HG03439 (cell line): Measurements from ENCODE around the gene IL17C.

Experiments used
- ATAC-seq: cut with Tn5 transposase; IDR thresholded peaks from one replicate; pipeline ENCODE4 v1.9.1; 2021; ENCODE audit warnings: mild to moderate bottlenecking, moderate library complexity; ENCODE audit not compliant: unreplicated experiment

The IL17C gene, protein sequence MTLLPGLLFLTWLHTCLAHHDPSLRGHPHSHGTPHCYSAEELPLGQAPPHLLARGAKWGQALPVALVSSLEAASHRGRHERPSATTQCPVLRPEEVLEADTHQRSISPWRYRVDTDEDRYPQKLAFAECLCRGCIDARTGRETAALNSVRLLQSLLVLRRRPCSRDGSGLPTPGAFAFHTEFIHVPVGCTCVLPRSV

DNA sequence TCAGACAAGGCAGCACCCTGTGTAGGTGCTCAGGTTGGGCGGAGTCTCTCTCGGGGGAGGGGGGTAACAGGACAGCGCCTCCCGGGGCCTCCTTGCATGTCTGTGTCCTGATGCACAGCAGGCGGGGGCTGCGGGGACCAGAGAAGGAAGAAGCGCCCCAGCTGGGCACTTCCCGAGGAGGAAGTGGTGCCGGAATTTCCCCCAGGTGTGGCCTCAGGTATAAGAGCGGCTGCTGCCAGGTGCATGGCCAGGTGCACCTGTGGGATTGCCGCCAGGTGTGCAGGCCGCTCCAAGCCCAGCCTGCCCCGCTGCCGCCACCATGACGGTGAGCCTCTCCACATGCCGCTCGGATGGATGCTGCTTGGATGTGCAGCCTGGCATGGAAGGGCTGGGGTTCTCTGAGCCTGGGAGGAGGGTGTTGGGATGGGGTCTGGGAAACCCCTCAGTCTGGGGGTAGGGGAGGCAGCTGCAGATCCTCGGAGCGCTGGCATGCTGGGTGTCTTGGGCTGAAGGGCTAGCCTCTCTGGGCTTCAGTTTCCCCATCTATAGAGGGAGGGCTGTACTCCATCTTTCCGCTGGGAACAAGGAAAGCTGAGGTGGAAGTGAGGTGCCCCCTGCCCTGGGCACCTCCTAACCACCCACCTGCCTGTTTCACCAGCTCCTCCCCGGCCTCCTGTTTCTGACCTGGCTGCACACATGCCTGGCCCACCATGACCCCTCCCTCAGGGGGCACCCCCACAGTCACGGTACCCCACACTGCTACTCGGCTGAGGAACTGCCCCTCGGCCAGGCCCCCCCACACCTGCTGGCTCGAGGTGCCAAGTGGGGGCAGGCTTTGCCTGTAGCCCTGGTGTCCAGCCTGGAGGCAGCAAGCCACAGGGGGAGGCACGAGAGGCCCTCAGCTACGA is at the start of gene IL17C:
IL17C (plus strand) TSS at position 250 of the 908 bp plus-strand sequence; CDS start at position 320, 70 bp downstream.
- no peak for ATAC-seq

DNA sequence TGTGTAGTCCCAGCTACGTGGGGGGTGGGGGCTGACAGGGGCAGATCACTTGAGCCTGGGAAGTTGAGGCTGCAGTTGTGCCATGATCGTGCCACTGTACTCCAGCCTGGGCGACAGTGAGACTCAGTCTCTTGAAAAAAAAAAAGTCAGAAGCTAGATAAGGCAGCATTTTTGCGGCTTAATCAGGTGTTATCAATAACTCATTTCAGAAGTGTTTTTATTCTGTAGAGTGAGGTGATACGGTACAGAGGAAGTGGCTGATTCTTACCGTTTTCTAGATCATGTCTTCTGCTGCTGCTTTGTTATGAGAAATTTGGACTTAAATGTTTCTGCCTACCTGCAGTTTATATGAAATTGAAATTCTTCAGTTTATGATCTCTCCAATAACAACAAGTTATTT is 49.6 kb upstream of the IL17C start:
- no peak for ATAC-seq

DNA sequence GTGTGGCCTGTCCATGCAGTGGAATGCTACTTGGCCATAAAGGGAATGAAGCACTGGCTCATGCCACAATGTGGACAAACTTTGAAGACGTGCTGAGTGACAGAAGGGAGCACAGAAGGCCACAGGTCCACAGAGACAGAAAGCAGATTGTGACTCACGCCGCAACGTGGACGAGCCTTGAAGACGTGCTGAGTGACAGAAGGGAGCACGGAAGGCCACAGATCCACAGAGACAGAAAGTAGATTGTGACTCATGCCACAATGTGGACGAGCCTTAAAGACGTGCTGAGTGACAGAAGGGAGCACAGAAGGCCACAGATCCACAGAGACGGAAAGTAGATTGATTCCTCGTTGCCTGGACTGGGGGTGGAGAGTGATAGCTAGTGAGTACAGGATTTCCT is 48.9 kb upstream of the IL17C start:
- no peak for ATAC-seq

DNA sequence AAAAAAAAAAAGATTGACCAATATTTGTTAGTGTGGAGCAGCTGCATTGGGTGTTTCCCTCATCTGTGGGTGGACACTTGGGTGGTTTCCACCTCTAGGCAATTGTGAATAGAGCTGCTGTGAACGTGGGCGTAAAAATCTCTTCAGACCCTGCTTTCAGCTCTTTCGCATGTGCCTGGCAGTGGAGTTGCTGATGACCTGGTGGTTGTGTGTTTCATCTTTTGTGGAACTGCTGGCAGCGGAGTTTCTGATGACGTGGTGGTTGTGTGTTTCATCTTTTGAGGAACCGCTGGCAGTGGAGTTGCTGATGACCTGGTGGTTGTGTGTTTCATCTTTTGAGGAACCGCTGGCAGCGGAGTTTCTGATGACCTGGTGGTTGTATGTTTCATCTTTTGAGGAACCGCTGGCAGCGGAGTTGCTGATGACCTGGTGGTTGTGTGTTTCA is 46.8 kb upstream of the IL17C start:
- no peak for ATAC-seq

DNA sequence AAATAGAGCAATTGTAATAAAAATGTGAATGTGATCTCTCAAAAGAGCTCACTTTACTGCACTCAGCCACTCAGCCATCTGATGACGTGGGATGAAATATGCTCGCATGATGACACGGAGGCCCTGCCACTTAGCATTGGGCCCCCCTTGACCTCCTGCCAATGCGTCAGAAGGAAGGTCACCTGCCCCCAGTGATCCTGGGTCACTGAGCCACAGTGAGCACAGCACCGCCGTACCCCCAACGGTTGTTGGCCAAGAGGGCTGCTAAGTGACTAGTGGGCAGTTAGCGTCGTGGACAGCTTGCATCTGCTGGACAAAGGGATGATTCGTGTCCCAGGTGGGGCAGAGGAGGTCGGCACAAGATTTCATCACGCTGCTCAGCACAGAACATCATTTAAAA is 45.3 kb upstream of the IL17C start:
- ATAC-seq = no peak

DNA sequence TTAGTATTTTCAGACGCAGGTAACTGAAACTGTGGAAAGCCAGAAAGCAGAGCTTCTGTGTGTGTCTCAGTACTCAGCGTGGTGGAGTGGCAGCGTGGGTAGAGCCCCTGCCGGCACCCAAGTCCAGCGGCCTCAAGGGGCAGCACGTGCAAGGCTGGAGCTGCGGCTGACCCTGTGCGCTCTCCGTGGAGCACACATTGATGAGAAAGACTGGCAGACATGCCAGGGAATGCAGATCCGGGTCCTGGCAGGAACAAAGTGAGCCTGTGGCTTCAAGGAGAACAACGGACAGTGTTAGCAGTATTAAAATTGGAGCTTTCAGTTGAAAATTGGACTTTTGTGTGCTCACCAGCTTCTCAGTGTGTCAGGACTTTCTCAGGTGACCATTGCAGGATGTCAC is 44.9 kb upstream of the IL17C start:
- ATAC-seq = no peak

DNA sequence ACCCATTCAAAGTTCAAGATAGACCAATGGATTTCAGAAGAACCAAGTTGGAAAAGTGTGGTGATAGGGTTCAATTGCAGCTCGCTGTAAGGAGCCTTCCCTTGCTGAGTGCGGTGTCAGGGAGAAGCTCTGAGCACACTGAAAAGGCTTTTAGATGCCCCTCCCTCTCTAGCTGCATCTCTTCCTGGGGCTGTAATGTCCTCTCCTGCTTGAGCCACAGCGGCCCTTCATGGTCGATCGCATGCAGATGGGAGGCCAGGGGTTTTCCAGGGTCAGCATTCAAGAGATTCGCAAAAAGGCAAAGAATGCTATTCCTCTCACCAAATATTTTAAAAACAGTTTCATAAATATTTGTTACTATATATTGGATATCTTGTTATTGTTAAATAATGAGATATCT is 44.5 kb upstream of the IL17C start:
- ATAC-seq = no peak

DNA sequence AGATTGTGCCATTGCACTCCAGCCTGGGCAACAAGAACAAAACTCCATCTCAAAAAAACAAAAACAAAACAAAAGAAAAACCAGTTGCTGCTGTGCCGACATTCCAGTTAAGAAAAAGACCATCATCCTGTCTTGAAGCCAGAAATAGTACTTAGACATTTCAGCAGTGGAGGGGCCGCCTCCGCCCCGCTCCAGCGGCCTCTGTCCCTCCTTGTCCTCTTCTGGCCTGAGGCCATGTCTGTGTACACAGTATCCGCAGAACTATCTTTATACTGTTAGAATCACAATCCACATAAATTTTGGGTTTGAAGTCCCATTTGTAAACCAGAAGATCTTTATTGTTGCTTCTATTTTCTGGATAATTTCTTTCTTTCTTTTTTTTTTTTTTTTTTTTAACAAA is 43.3 kb upstream of the IL17C start:
- ATAC-seq = no peak

DNA sequence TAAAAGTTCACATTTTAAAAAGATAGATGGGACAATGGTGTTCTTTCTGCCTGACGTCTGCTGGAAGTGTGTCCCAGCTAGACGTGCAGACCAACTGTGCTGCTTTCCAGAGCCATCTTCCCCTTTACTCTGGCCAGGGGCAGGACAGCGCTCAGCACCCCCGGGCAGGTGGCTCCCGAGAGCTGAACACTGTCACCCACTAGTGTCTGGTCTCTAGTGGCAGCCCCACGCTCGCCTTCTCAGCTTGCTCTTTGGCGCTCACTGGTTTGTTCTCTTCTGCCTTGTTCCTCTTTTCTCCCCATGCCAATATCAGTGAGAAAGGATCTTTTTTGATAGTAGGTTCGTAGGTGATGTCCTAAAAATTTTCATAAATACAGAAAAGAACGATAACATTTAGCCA is 42.5 kb upstream of the IL17C start:
- ATAC-seq = no peak

DNA sequence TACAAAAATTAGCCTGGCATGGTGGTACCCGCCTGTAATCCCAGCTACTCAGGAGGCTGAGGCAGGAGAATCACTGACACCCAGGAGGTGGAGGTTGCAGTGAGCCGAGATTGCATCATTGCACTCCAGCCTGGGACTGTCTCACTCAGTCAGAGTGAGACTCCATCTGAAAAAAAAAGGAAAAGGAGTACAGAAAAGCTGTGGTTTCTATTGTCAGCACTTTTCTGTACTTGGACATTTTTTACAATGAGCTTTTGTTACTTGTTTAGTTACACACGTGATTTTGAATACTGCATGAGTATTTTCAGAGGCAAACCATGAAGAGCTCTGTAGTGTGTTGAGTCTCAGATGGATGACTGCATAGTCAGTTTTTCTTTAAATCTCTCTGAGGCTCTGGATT is 41.9 kb upstream of the IL17C start:
- ATAC-seq = no peak

DNA sequence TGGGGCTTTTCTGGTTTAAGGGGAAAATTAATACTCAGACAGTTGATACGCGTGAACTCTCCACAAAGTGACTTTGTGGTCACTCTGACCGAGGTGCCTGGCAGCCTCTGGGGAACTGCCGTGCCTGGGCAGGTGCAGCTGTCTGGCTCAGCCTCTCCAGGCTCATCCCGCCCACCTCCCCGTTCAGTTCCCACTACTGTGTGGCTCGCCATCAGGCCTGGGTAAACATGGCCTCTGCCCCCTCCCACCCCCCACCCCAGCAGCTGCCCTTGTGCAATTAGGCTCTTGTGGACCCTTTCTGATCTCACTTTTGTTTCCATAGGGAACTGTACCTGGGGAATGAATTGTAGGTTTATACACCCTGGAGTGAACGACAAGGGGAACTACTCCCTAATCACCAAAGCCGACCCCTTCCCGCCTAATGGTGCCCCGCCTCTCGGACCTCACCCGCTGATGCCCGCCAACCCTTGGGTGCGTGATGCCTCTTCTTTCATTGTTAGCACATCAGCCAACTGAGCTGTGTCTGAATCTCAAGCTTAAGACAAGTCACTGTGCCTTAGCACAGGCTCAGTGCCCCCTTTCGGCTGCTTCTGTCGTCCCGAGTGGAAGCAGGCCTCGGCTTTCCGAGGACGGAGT is 40.4 kb upstream of the IL17C start:
- ATAC-seq = no peak

DNA sequence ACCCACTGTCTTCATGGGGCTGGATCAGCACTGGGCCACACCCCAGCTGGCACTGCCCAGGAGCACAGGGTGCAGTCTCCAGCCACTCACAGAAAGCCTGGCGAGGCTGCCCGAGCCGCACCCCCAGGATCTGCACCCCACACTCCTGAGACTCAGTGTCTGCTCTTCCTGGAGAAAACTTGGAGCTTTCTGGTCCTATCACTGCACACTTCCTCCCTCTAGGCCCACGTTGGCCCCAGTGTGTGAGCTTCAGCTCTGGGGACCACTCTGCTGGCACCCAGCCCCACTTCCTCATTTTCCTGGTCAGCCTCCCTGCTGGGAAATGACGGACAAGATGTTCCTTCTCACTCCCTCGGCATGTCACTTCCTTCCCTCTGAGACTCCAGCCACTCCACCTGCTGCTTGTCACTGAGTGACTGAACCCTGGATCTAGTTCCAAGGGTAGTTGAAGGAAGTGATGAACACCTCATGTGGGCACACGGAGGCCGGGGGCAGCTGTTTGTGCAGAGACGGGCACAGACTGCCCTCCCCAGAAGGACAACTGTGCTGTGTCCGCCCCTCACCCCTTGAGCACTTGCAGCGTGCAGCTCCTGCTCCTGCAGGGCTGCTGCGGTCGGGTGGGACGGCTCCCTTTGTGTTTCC is 39.2 kb upstream of the IL17C start:
- ATAC-seq = no peak

DNA sequence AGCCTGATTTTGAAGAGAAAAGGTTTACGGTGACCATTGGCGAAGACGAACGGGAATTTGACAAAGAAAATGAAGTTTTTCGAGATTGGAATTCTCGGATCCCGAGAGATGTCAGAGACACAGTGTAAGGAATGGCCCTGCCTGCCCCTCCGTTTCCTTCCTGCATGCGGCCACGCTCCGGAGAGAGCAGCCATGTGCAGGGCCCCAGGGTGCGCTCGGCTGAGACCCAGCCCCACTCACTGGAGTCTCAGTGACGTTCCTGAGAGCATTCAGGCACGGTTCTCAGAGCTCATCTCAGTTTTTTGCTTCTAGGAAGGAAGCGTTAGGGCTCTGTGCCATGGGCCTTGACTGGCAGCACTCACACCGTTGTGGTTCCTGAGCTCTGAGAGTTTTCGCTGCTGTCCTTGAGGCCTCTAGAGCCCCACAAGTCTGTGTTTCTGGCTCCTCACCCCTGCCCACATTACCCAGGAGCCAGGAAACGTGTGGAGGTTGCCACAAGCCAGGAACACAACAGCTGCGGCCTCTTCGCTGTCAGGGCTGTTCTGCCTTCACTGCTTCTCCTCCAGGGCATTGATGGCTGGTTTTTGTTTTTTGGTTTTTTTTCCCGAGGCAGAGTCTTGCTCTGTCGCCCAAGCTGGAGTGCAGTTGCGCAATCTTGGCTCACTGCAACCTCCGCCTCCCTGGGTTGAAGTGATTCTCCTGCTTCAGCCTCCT is 38.4 kb upstream of the IL17C start:
- ATAC-seq = no peak

DNA sequence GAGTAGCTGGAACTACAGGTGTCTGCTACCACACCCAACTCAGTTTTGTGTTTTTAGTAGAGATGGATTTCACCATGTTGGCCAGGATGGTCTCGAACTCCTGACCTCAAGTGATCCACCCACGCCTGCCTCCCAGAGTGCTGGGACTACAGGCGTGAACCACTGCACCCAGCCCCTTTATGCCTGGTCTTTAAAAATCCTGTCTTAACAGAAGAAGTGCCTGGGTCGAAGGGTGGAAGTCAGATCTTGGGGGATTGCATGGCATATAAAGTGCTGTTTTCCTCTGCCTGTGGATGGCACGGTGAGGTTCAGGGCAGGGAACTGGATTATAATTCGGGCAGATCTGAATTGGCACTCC is 37.9 kb upstream of the IL17C start:
- ATAC-seq = no peak

DNA sequence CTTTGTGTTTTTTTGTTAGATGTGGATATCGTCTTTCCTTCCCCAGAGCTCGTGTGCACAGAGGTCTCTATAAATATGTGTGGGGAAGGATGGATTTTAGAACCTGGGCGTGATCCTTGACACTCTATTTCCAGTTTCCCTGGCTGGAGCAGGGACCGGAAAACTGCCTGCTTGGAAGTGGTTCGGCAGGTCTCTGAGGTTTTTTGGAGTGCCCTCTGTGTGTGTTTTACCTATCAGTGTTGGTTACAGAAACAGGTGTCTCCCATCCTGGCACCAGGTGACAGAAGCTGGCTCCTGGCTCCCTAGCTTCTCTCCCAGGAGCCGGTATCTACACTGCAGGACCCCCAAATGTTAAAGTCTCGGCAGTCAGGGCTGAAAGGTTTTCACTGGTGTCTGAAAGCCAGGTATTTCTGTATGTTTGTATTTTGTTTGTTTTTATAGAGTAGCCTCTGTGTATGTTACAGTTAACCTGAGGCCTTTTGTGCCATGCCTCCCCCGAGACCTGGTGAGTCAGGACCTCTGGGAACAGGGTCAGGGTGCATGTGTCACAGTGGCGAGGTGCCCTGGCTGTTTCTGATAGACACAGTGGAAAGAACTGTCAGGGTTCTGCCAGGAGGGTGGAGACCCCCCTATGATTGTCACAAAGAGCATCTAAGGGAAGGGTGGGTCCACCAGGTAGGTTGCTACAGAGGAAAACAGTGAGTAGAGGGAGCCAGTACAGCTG is 36.9 kb upstream of the IL17C start:
- no peak for ATAC-seq

DNA sequence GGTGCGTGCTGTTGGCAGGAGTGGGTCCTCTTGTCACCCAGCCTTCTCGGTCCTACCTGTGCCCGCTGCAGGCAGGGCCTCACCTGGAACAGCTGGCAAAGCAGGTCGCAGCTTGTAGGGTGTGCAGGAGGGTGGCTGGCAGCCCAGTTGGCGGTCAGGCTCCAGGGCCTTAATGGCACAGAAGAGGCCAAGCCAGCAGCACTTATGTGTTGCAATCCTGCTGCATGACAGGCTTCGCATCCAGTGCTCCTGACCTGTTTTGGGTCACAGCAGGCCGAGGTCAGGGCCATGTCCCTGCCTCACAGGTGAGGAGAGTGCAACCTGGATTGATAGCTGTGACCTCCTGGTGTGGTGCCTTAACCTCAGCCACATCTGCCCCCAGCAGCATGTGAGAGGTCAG is 36.3 kb upstream of the IL17C start:
- no peak for ATAC-seq

DNA sequence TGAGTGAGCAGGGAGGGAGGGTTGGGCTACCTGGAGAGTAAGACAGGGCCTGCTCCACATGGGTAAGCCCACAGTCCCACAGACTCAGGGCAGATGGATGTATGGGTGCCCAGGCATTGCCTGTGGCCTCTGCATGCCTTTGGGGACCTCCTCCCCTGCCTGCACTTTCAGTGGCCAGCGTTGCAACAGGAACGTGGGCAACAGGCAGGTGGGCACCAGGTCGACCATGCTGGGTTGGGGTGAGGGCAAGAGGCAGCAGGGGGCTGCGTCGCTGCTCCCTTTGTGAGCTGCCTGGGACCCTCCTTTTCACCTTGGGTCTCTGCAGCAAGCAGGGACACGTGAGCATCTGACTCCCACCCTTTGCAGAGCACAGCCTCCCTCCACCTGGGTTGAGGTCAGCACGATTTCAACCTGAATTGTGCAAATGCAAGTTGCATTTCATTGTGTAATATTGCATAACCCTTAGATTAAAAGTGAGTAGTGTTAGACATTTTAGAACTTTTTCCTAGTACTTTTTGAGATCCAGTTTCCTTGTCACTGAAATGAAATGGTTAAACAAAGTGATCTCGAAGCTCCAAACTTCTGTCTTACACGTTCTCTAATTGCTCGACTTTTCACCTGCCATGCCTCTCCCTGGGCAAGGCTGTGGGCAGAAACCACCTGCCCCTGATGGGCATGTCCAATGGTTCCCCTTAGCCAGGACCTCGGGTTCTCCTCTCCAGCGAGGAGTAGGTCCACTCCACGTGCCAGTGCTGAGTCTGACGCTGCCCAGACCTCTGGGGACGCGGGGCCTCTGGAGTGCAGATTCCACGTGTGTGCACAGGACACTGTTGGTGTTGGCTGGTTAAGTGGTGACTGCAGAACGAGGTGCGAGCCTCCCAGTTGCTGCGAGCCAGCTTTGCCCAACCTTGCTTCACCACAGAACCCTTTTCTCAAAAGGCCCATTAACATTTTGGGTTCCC is 32.9 kb upstream of the IL17C start:
- ATAC-seq = no peak

DNA sequence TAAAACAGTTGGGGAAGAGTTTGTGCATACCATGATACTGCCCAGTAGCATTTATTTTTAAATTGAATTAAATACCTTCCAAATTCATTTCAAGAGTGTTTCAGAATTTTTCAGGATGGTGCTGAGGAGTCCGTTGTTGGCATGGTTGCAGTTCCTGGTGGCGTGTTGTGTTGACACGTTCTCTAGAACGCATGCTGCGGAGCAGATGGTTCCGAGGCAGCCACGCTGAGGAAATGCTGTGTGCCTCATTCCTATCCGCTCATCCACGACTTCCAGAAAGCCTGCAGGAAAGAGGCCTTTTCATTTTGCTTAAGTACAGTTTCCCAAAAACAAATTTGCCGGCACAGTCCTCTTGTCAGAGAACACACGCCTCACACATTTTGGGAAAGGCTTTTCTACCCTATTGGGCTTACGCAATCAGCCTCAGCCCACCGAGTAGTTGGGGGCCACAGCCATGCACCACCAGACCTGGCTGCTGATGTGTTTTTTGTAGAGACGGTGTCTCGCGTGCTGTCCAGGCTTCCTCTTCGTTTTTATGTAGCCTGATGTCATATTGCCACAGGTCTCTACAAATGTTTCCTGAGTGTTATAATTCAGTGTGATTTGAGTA is 32.1 kb upstream of the IL17C start:
- ATAC-seq = no peak

DNA sequence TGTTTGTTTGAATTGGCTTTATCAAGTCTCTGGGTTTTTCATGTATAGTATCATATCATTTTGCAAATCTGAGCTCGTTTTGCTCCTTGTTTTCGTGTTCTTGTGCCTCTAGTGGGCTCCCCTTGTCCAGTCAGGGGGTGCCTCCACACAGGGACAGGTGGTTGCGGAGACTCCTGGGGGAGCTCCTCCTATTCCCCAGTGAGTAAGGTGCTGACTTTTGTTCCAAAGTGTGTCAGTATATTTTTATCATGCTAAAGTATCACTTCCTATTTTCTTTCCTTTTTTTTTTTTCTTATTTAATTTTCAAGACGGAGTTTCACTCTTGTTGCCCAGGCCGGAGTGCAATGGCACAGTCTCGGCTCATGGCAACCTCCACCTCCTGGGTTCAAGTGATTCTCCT is 30.3 kb upstream of the IL17C start:
- no peak for ATAC-seq
